ENCODE results near the gene RHNO1. TPM values are rescaled to one million over a fixed set of nuclear protein-coding genes. Genes with fewer than 3 reads are reported as not detected.

RHNO1 gene
- polyA plus RNA-seq, 4 donors, result 15.7 to 25.1 (median 19.6) TPM

DNA sequence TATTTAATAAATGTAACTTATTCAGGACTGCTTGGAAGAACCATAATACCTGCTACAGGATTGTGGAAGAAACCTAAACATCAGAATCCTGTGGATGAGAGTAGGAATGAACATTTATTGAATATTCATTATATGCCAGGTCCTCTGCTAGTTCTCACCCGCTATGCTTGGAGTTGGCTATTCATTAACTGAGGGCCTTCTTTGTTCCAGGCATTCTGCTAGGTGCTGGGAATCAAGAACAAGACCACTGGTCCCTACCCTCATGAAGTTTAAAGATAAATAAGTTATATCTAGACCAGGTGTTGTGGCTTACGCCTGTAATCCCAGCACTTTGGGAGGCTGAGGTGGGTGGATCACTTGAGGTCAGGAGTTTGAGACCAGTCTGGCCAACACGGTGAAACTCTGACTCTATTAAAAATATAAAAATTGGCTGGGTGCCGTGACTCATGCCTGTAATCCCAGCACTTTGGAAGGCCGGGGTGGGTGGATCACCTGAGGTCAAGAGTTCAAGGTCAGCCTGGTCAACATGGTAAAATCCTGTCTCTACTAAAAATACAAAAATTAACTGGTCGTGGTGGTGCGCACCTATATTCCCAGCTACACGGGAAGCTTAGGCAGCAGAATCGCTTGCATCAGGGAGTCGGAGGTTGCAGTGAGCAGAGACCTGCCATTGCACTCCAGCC, 9.9 kb downstream of the RHNO1 start:
- FAIRE-seq (no peak), DNase-seq (no peak)
- peaks cover 0 to 5% (median 0%) of the 10 kb centered on the region in 3 donors for H3K4me1 ChIP-seq (ENCODE audit: control insufficient read depth in 3 of 3, insufficient read depth in 2 of 3, low read depth in 1 of 3, low read length in 2 of 3)
- no peak overlapping the region for H3K27ac ChIP-seq (ENCODE audit: low read depth in 1 of 3, low read length in 2 of 3)
- no peaks in the 10 kb centered on the region for H3K9me3 ChIP-seq (ENCODE audit: control insufficient read depth in 2 of 2, insufficient read depth in 1 of 2, low read depth in 1 of 2, low read length in 1 of 2)
- WGBS, 3 donors, result 67 to 85% (median 79%) methylated on average over 10 of the region's 10 CpGs
- no peaks in the 10 kb centered on the region for H3K27me3 ChIP-seq (ENCODE audit: control insufficient read depth in 3 of 3, insufficient read depth in 3 of 3, low read length in 3 of 3)
- peaks cover 0 to 20% (median 0%) of the 10 kb centered on the region in 3 donors for H3K36me3 ChIP-seq (ENCODE audit: control insufficient read depth in 3 of 3, insufficient read depth in 2 of 3, low read depth in 1 of 3, low read length in 3 of 3)
- H3K4me3 ChIP-seq (ENCODE audit: low read depth in 1 of 3, low read length in 3 of 3), result no peak overlapping the region

DNA sequence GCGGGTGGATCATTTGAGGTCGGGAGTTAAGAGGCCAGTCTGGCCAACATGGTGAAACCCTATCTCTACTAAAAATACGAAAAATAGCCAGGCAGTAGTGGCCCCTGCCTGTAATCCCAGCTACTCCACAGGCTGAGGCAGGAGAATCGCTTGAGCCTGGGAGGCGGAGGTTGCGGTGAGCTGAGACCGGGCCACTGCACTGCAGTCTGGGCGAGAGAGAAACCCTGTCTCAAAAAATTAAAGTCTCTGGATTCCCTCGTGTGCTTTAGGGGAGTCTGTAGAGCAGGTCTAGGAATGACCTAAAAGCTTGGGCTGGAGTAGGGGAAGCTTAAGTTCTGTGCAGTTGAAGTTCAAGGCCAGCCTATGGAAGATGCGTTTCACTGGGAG, 13.0 kb downstream of the RHNO1 start:
- H3K27me3 ChIP-seq (ENCODE audit: control insufficient read depth in 3 of 3, insufficient read depth in 3 of 3, low read length in 3 of 3), result no peaks in the 10 kb centered on the region
- peaks cover 0 to 5% (median 0%) of the 10 kb centered on the region in 3 donors for H3K4me1 ChIP-seq (ENCODE audit: control insufficient read depth in 3 of 3, insufficient read depth in 2 of 3, low read depth in 1 of 3, low read length in 2 of 3)
- WGBS, 3 donors, result 73 to 75% (median 74%) methylated on average over 9 to 10 of the region's 10 CpGs
- DNase-seq, result no peak
- FAIRE-seq, result no peak
- peaks cover 0 to 18% (median 0%) of the 10 kb centered on the region in 3 donors for H3K36me3 ChIP-seq (ENCODE audit: control insufficient read depth in 3 of 3, insufficient read depth in 2 of 3, low read depth in 1 of 3, low read length in 3 of 3)
- peak overlapping the region in 2 of 3 donors; percentile 76 to 82 for H3K27ac ChIP-seq (ENCODE audit: low read depth in 1 of 3, low read length in 2 of 3)
- peak overlapping the region; percentile 86 to 89 (median 88) for H3K4me3 ChIP-seq (ENCODE audit: low read depth in 1 of 3, low read length in 3 of 3)
- H3K9me3 ChIP-seq (ENCODE audit: control insufficient read depth in 2 of 2, insufficient read depth in 1 of 2, low read depth in 1 of 2, low read length in 1 of 2), result no peaks in the 10 kb centered on the region

DNA sequence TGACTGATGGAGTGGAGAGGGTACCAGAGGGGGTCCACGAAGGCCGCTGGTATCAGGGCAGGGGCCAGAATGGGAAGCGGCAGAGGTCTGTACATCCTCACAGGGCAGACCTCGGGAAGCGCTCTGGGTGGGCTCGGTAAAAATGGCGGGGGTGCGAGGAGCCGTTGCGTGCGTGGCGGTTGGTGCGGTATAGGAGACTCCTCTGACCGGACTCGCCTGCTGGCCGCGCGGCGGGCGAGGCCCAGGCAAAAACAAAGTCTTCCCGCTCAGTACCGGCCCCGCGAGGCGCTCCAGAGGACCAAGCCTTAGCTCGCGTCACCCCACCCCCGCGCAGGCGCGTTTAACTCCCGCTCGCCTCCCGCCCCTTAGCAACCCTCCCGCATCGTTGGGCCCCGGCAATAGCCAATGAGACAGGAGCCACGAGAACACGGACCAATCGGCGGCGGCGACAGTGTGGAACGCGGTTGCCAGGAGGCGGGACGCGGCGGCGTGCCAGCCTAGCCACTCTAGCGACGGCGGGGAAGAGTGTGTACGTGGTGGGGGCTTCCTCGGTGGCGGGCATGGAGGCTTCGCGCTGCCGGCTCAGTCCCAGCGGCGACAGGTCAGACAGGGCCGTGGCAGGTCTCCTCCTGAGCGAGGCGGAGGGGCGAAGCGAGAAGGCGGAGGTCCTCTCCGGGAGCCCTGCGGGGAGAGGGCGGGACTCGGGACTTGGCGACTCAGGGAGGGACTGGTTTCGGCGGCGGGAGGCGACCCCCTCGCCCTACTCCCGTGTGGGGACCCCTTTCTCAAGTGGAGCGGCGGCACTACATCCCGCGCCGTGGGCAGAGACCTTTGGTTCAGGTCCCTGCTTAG, 13.6 kb downstream of the RHNO1 start, which contains the start of gene TULP3:
Gene TULP3, plus strand, starts transcription at position 504 of the 852 bp plus-strand sequence. Its CDS starts 57 bp downstream, at position 561.
- peak; percentile 98 for DNase-seq
- H3K4me3 ChIP-seq (ENCODE audit: low read depth in 1 of 3, low read length in 3 of 3), result peak within 1 kb of the TSS; percentile 86 to 89 (median 88)
- peaks cover 0 to 15% (median 0%) of the 10 kb centered on the region in 3 donors for H3K36me3 ChIP-seq (ENCODE audit: control insufficient read depth in 3 of 3, insufficient read depth in 2 of 3, low read depth in 1 of 3, low read length in 3 of 3)
- peaks cover 0 to 5% (median 0%) of the 10 kb centered on the region in 3 donors for H3K4me1 ChIP-seq (ENCODE audit: control insufficient read depth in 3 of 3, insufficient read depth in 2 of 3, low read depth in 1 of 3, low read length in 2 of 3)
- no peaks in the 10 kb centered on the region for H3K9me3 ChIP-seq (ENCODE audit: control insufficient read depth in 2 of 2, insufficient read depth in 1 of 2, low read depth in 1 of 2, low read length in 1 of 2)
- peak within 1 kb of the TSS; percentile 66 to 95 (median 86) for H3K27ac ChIP-seq (ENCODE audit: low read depth in 1 of 3, low read length in 2 of 3)
- FAIRE-seq, result no peak
- no peaks in the 10 kb centered on the region for H3K27me3 ChIP-seq (ENCODE audit: control insufficient read depth in 3 of 3, insufficient read depth in 3 of 3, low read length in 3 of 3)
- WGBS, 3 donors, result 0 to 1% (median 0%) methylated on average over 63 to 83 of the region's 83 CpGs

GRCh38 chr12:2891240-2892053, 14.4 kb downstream of the RHNO1 start:
- FAIRE-seq, result no peak
- 22 to 24% (median 23%) methylated on average over 42 of the region's 42 CpGs for WGBS, 3 donors

GRCh38 chr12:2892246-2892645, 15.2 kb downstream of the RHNO1 start:
- Histone ChIP-seq H3K36me3 (ENCODE audit: control insufficient read depth in 3 of 3, insufficient read depth in 2 of 3, low read depth in 1 of 3, low read length in 3 of 3) (peaks cover 0 to 9% (median 0%) of the 10 kb centered on the region in 3 donors), H3K4me1 (ENCODE audit: control insufficient read depth in 3 of 3, insufficient read depth in 2 of 3, low read depth in 1 of 3, low read length in 2 of 3) (peaks cover 0 to 5% (median 0%) of the 10 kb centered on the region in 3 donors), H3K27me3 (ENCODE audit: control insufficient read depth in 3 of 3, insufficient read depth in 3 of 3, low read length in 3 of 3) (no peaks in the 10 kb centered on the region), H3K4me3 (ENCODE audit: low read depth in 1 of 3, low read length in 3 of 3) (no peak overlapping the region), H3K27ac (ENCODE audit: low read depth in 1 of 3, low read length in 2 of 3) (no peak overlapping the region), H3K9me3 (ENCODE audit: control insufficient read depth in 2 of 2, insufficient read depth in 1 of 2, low read depth in 1 of 2, low read length in 1 of 2) (no peaks in the 10 kb centered on the region)
- WGBS, 3 donors, result 82 to 90% (median 87%) methylated on average over 12 of the region's 12 CpGs
- FAIRE-seq (no peak), DNase-seq (no peak)

More at GRCh38 chr12:2891240-2892053, 14.4 kb downstream of the RHNO1 start:
- Histone ChIP-seq H3K4me3 (ENCODE audit: low read depth in 1 of 3, low read length in 3 of 3) (peak overlapping the region; percentile 86 to 89 (median 88)), H3K36me3 (ENCODE audit: control insufficient read depth in 3 of 3, insufficient read depth in 2 of 3, low read depth in 1 of 3, low read length in 3 of 3) (peaks cover 0 to 12% (median 0%) of the 10 kb centered on the region in 3 donors), H3K27me3 (ENCODE audit: control insufficient read depth in 3 of 3, insufficient read depth in 3 of 3, low read length in 3 of 3) (no peaks in the 10 kb centered on the region), H3K27ac (ENCODE audit: low read depth in 1 of 3, low read length in 2 of 3) (peak overlapping the region; percentile 66 to 95 (median 86)), H3K4me1 (ENCODE audit: control insufficient read depth in 3 of 3, insufficient read depth in 2 of 3, low read depth in 1 of 3, low read length in 2 of 3) (peaks cover 0 to 5% (median 0%) of the 10 kb centered on the region in 3 donors), H3K9me3 (ENCODE audit: control insufficient read depth in 2 of 2, insufficient read depth in 1 of 2, low read depth in 1 of 2, low read length in 1 of 2) (no peaks in the 10 kb centered on the region)
- DNase-seq, result peak; percentile 24 to 72

DNA sequence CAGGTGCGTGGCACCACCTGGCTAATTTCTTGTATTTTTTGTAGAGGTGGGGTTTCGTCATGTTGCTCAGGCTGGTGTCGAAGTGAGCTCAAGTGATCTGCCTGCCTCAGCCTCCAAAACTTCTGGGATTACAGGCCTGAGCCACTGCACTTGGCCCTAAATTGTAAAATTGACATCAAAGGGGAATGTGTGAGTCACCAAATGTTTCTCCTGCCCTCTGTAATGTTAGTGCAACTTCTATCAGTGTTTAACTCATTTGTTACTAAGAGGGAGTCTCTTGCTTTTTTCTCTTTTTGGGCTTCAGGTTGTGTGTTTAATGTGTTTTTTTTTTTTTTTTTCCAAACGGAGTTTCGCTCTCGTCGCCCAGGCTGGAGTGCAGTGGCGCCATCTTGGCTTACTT, 16.0 kb downstream of the RHNO1 start:
- WGBS, 3 donors, result 86 to 91% (median 88%) methylated on average over 8 of the region's 8 CpGs
- H3K27ac ChIP-seq (ENCODE audit: low read depth in 1 of 3, low read length in 2 of 3), result no peak overlapping the region
- peaks cover 0 to 5% (median 0%) of the 10 kb centered on the region in 3 donors for H3K4me1 ChIP-seq (ENCODE audit: control insufficient read depth in 3 of 3, insufficient read depth in 2 of 3, low read depth in 1 of 3, low read length in 2 of 3)
- H3K27me3 ChIP-seq (ENCODE audit: control insufficient read depth in 3 of 3, insufficient read depth in 3 of 3, low read length in 3 of 3), result no peaks in the 10 kb centered on the region
- DNase-seq (no peak), FAIRE-seq (no peak)
- H3K4me3 ChIP-seq (ENCODE audit: low read depth in 1 of 3, low read length in 3 of 3), result no peak overlapping the region
- H3K36me3 ChIP-seq (ENCODE audit: control insufficient read depth in 3 of 3, insufficient read depth in 2 of 3, low read depth in 1 of 3, low read length in 3 of 3), result peaks cover 0 to 4% (median 0%) of the 10 kb centered on the region in 3 donors
- no peaks in the 10 kb centered on the region for H3K9me3 ChIP-seq (ENCODE audit: control insufficient read depth in 2 of 2, insufficient read depth in 1 of 2, low read depth in 1 of 2, low read length in 1 of 2)

DNA sequence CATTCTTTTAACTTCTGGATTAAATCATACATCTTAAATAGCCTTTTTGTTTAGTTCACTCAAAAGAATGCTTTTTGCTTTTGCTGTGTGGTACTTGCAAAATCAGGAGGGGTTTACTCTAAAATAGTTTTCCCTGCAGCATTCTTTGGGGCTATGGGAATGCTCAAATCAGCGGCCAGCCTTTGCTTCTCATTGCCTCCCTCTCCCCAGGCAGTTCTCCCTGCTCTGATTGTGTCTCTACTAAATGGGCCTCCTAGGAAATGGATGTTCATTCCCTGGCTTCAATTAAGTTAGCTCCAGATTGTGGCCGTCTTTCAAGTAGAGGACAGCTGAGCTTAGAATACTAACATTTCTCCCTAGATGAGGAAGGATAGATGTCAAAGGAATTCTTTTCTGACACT, 18.0 kb downstream of the RHNO1 start:
- Histone ChIP-seq H3K27me3 (ENCODE audit: control insufficient read depth in 3 of 3, insufficient read depth in 3 of 3, low read length in 3 of 3) (no peaks in the 10 kb centered on the region), H3K4me1 (ENCODE audit: control insufficient read depth in 3 of 3, insufficient read depth in 2 of 3, low read depth in 1 of 3, low read length in 2 of 3) (peaks cover 0 to 2% (median 0%) of the 10 kb centered on the region in 3 donors), H3K27ac (ENCODE audit: low read depth in 1 of 3, low read length in 2 of 3) (no peak overlapping the region), H3K4me3 (ENCODE audit: low read depth in 1 of 3, low read length in 3 of 3) (no peak overlapping the region), H3K9me3 (ENCODE audit: control insufficient read depth in 2 of 2, insufficient read depth in 1 of 2, low read depth in 1 of 2, low read length in 1 of 2) (no peaks in the 10 kb centered on the region), H3K36me3 (ENCODE audit: control insufficient read depth in 3 of 3, insufficient read depth in 2 of 3, low read depth in 1 of 3, low read length in 3 of 3) (no peaks in the 10 kb centered on the region)
- FAIRE-seq (no peak), DNase-seq (no peak)
- WGBS, 3 donors, result 42 to 83% (median 68%) methylated on average over 2 of the region's 2 CpGs

- no peak for FAIRE-seq
- WGBS, 3 donors, result 71 to 82% (median 79%) methylated on average over 2 of the region's 2 CpGs
- Histone ChIP-seq H3K27me3 (ENCODE audit: control insufficient read depth in 3 of 3, insufficient read depth in 3 of 3, low read length in 3 of 3) (no peaks in the 10 kb centered on the region), H3K4me1 (ENCODE audit: control insufficient read depth in 3 of 3, insufficient read depth in 2 of 3, low read depth in 1 of 3, low read length in 2 of 3) (no peaks in the 10 kb centered on the region), H3K4me3 (ENCODE audit: low read depth in 1 of 3, low read length in 3 of 3) (no peak overlapping the region), H3K27ac (ENCODE audit: low read depth in 1 of 3, low read length in 2 of 3) (no peak overlapping the region), H3K36me3 (ENCODE audit: control insufficient read depth in 3 of 3, insufficient read depth in 2 of 3, low read depth in 1 of 3, low read length in 3 of 3) (no peaks in the 10 kb centered on the region), H3K9me3 (ENCODE audit: control insufficient read depth in 2 of 2, insufficient read depth in 1 of 2, low read depth in 1 of 2, low read length in 1 of 2) (no peaks in the 10 kb centered on the region)
- no peak for DNase-seq
Observed at GRCh38 chr12:2895511-2895910, 18.5 kb downstream of the RHNO1 start.

Measured in small intestine (tissue), 7 donors.